GM12865 (cell line): ENCODE measurements around the gene CDKL5.

ENCODE experiments used
- DNase-seq: peaks from one replicate; pipeline ENCODE4 v3.0.0; 2010; ENCODE audit warnings: low read depth
- H3K4me3 ChIP-seq: 2 replicates; pipeline ENCODE4 v1.5.1; 2011; ENCODE audit warnings: mild to moderate bottlenecking, low read depth, low read length, control low read depth
- TF ChIP-seq, protein P1 (sequence below): IDR thresholded peaks from 2 replicates; pipeline ENCODE4 v1.5.1; 2011; ENCODE audit warnings: low read length, control low read depth, low read depth, inconsistent platforms; ENCODE audit not compliant: insufficient read depth; ENCODE audit errors: missing control alignments

CDKL5 gene

GRCh38 chrX:18557879-18558278, 132.5 kb downstream of the CDKL5 start:
- no peak overlapping the region for H3K4me3 ChIP-seq
- TF ChIP-seq, protein P1, sequence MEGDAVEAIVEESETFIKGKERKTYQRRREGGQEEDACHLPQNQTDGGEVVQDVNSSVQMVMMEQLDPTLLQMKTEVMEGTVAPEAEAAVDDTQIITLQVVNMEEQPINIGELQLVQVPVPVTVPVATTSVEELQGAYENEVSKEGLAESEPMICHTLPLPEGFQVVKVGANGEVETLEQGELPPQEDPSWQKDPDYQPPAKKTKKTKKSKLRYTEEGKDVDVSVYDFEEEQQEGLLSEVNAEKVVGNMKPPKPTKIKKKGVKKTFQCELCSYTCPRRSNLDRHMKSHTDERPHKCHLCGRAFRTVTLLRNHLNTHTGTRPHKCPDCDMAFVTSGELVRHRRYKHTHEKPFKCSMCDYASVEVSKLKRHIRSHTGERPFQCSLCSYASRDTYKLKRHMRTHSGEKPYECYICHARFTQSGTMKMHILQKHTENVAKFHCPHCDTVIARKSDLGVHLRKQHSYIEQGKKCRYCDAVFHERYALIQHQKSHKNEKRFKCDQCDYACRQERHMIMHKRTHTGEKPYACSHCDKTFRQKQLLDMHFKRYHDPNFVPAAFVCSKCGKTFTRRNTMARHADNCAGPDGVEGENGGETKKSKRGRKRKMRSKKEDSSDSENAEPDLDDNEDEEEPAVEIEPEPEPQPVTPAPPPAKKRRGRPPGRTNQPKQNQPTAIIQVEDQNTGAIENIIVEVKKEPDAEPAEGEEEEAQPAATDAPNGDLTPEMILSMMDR: no peak
- DNase-seq: no peak

- no peak overlapping the region for H3K4me3 ChIP-seq
- TF ChIP-seq, protein P1: no peak
- no peak for DNase-seq
Measured at GRCh38 chrX:18558799-18559198, 133.4 kb downstream of the CDKL5 start.

DNA sequence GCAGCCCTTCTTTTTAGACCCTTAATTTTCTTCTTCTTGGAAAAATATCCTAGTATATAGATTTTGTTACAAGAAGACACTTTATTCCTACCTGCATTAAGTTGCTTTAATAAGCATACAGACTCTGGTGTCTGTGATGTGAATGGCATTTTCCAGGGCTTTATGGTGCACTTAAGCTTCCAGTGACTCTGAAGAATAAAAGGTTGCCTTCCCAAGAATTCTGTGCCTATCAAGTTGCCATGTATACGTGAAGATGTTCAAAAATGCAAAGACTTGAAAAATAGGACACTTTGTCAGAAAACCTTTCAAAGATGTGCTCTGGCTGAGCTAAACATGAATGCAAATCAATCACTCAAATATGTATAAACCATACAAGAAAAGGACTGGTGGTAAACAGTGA, 135.6 kb downstream of the CDKL5 start:
- H3K4me3 ChIP-seq: no peak overlapping the region
- TF ChIP-seq, protein P1: no peak
- no peak for DNase-seq

GRCh38 chrX:18565727-18566126, 140.3 kb downstream of the CDKL5 start:
- TF ChIP-seq, protein P1: no peak
- H3K4me3 ChIP-seq: no peak overlapping the region
- DNase-seq: no peak

GRCh38 chrX:18566748-18567147, 141.3 kb downstream of the CDKL5 start:
- H3K4me3 ChIP-seq: no peak overlapping the region
- TF ChIP-seq, protein P1: no peak
- no peak for DNase-seq

DNA sequence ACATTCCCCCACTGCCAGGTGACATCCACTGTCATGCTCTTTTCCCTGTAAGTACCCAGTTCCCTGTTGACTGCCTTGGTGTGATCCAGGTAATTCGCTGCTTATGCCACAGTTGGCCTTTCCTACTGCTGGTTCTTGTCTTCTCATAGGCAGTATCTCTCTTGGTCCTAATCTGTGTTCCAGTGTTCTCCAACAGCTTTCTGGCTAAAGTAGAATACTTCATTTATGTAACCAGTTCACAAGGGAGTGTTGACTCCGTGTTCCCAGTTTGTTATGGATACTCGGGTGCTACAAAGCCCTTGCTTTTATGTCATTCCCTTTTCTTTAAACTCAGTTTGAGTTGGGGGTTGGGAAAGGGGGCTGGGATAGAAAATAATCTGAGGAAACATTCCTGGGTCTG, 148.1 kb downstream of the CDKL5 start:
- H3K4me3 ChIP-seq: no peak overlapping the region
- TF ChIP-seq, protein P1: no peak
- no peak for DNase-seq

- TF ChIP-seq, protein P1: no peak
- no peak overlapping the region for H3K4me3 ChIP-seq
- no peak for DNase-seq
Measured at GRCh38 chrX:18574591-18574990, 149.2 kb downstream of the CDKL5 start.
